Stimulated activated CD8-positive, alpha-beta memory T cell treated with anti-CD3 and anti-CD28 coated beads, Interleukin-12 subunit alpha, Interleukin-12 subunit beta, amount 100 ng/mL, for 24 hours (primary cell): ENCODE results near the gene DTNB.

ENCODE experiments used
- DNase-seq: peaks from one replicate; pipeline ENCODE4 v3.0.0-alpha.2; 2020; ENCODE audit errors: extremely low read depth

Gene DTNB

DNA sequence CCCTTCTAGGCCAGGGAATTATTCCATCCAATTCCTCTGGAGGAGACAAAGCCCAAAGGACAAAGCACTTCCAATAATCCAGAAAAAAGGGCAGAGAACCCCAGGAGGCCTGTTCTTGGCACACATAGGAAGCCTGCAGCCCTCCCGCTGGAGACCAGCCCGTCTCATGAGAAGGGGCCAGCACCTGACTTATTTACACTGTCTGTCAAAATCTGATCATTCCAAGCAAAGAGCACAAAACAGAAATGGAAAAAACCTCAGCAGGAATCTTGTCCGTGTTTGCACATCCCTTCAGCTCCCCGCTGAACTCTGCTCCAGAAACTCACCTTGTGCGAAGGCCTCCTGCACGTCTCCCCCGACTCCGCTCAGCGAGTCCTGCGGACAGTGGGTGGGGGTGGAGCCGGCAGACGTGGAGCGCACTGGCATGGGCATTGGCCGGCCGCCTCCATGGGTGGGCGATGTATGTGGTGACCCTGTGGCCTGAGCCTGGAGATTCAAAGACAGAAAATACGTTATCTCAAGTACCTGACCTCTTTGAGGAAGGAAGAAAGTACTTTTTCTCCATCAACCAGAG is 285.4 kb downstream of the DTNB start:
- no peak for DNase-seq

DNA sequence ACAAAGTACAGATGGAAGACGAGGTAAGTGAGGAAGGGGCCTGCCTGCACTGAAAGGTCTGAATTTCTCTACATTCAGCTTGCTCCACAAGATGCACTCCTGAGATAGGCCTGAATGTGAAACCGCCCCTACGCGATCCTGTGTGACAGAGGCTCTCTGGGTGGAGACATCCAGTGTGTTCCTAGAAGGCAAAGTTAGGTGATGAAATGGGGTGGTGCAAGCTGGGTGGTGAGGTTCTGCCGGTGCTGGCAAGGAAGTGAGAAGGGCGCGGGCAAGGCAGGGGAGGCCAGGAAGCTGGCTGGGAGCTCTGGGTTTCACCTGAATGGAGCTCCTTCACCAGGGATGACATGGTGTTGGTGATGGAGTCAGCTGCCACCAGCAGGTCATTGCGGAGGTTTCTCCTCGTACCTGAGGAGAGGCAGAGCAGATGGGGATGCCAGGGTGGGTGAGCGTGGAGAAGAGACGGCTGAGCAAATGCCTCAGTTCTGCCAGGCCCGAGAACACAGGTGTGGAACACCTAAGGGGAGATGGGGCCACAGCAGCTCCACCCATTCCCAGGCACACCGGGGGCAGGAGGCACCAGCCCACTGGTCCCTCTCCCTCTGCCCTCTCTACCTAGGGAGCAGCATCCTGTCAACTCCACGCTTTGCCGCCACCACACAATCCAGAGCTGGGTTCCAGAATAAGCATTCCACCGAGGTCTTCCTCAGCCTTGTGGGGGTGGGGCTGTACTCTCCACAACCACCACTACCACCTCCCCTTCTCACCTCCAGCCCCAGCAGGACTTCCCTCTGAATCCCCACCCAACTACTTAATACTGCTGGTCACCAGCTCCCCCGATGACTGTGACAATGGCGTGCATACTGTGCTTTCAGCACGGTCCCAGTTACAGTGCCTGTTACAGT is 286.2 kb downstream of the DTNB start:
- DNase-seq = no peak

DNA sequence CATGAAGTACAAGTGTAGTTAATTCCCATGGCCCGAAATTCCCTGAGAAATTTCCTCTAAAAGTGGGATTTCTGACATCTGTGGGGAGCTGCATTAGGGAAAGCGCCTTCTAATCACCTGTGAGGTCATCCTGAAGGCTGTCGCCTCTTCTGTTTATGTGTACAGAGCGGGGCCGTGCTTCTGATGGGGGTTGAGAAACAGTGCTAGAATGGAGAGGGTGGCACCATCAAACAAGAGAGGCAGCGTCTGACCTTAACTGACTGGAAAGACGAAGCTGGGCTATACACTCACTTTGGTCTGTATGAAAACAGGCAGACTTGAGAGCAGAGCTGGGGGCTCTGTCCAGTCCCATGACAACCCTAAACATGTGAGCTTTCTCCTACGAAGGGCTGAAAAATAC is 287.5 kb downstream of the DTNB start:
- DNase-seq = no peak

DNA sequence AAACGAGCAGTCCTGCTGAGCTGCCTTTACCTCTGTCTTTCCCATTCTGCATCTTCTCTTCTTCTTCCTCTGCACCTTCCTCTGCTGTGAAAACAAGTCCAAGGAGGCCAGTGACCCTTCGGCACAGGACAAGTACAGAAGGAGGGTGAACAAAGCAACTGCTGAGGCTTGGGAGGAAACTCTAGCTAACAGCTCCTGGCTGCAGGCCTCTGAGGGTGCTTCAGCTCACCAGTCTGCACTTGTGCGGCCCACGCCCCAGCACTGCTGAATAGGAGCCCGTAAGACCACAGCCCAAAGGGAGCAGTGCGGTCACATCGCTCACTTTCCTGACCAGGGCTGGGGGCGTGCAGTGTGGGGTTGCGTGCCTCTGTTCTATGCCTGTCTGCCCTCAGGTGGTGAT is 289.6 kb downstream of the DTNB start:
- no peak for DNase-seq

DNA sequence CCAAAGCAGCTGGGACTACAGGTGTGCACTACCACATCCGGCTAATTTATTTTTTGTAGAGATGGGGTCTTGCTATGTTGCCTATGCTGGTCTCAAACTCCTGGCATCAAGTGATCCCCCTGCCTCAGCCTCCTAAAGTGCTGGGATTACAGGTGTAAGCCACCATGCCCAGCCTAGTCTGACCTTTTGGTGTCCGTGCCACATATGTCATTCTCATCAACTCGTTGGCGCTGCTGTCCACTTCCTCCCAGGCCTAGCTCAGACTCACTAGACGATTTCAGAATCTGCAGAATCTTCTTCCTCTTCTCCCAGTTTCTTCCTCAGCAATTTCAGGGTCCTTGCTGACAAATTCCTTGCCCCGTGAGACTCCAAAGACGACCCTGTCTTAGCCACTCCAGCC is 291.9 kb downstream of the DTNB start:
- no peak for DNase-seq

DNA sequence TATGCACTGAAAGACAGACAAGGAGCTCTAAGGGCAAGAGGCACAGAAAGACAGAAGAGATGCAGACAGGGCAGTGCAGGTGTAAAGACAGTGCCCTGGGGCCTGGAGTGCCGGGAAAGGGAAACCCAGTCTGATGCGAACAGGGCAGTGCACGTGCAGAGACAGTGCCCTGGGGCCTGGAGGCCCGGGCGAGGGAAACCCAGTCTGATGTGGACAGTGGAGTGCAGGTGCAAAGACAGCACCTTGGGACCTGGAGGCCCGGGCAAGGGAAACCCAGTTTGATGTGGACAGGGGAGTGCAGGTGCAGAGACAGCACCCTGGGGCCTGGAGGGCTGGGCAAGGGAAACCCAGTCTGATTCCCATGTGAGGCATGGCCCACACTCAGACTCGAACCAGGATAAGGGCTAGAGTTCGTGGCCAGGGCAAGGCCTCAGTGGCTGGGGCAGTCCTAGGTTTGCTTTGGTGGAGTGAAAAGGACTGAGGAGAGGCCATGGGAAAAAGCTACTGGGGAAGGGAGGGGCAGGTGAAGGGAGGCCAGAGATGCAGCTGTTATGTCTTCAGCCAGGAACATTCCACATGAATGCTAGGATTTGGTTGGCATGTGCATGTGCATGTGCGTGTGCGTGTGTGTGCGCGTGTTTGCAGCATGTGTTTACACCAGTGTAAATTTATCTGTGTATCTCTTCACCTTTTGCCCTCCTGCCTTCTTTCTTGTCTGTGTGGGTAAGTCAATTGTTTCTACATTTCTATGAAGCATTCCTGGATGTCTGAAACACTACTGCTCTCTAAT is 292.6 kb downstream of the DTNB start:
- no peak for DNase-seq

DNA sequence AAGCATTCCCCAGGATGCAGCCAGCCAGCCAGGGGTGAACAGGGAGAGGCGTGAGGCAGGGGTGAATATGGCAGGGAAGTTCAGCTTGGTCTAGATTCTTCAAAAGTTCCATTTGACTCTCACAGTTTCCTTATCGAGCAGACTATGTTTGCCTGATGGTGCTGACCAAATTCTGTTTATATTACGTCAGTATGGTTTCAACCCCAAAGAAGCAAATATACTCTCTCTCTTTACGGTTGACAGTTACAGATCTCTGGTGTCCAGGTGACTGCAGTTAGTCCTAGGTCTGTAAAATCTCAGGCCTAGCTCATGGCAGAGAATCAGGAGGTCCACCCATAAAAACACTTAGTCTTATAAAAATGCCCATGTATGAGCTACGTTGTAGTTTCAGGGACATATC is 293.4 kb downstream of the DTNB start:
- no peak for DNase-seq

DNA sequence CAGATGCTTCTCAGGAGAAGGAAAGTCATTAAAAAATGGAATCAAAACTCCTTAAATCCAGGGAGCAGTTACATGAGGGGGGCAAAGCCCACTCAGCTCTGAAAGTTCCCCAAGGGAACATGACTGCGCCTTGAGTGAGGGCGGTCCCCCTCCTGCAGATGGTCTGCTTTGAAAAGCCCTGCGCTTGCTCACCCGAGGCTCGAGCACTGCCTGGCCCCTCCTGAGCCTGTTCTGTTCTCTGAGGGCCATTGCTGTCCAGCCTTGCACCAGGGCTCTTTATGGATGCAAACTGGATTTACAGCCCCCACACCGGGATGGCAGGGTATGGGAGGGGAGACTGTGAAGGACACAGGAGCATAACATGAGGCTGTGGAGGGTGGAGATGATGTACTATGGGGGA is 293.8 kb downstream of the DTNB start:
- no peak for DNase-seq

DNA sequence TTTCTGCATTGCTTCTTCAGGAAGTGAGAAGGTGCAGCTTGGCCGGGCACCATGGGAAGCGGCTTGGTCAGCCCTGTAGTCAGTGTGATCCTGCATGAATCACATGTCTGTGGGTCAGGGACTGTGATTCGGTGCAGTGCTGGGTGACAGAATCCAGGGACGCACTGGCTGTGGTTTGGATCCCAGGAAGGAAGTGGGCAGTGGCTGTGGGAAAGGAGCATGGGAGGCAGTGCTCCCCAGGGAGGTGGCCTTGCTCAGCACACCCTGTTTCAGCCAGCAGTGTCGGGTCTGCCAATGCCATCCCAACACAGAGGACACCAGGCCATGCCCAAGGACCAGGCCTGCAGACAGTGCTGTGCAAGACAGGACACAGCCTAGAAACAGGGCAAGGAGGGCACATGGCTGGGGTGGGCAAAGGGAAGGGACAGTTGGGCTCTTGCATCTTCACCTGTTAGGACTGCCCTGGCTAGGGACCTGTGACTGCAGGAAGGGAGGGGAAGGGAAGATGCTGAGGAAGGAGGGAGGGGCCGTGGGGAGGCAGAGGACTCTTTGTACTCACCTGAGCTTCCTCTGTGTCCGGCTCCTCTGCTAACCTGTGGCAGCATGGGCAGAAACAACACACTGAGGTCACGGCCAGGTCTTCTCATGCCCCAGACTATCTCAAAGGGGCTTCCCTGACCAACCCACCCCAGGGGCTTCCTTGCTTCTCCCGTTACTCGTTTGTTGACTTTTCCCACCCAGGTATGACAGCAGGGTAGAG is 294.5 kb downstream of the DTNB start:
- no peak for DNase-seq

DNA sequence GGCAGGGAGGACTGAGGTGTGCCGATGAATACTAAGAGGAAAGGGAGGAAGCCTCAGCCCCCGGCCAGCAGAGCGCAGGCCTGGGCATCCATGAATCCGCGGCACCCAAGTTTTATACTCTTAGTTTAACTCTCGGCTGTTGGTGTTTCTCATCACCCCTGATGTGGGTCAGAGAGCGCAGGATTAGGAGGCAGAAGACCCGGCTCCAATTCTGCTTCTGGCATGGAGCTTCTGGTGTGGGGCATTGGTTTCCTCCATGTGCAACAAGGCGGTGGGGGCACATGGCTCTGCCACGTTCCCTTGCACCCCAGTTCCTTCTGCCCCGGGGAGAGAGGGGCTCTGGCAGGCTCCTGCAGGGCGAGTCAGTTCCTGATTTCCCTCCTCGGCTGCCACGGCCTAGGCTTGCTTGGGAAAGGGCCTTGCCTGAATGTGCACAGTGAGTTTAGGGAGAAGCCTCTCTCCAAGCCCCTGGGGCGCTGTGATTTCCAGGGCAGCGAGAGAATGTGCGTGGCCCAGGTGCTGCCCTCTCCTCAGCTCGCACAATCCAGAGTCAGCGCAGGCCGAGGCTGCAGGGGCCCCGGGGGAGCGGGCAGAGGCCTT is 295.5 kb downstream of the DTNB start:
- DNase-seq = no peak

DNA sequence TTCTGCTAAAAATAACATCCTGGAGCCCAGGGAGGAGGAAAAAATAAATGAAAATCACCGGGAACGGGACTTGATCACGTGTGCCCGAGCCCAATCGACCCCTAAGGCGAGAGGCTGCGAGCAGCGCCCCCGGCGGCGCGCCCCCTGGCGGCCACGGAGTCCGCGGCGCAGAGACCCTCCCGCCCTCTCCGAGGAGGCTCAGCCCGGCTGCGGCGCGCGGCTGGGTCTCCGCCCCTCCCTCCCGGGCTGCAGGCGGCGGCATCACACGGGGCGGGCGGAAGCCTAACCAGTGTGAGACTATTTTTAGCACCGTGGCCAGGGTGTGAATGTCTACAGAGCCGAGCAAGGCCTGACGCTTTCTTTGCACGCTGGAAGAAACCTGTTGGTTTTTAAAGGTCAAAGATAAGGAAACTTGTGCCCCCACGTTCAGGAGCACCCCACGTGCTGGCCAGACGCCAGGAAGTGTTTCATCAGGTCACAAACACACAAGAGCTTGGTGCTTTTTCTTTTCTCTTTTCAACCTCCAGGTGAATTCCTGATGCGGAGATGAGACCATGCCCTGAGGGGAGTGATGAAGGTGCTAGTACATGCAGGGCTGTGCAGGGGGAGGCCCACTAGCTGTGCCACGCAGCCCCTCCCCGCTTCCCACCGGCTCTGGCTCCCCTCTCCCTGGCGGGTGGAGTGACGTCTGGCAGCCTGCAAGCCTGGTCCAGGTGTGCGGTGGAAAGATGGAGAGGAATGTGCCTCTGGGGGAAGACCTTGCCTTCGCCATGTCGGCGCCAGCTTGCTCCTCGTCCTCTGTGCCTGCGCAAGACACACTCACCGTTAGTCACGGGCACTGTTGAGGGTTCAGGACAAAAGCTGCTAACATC is 296.4 kb downstream of the DTNB start:
- peak; percentile 86 for DNase-seq

DNA sequence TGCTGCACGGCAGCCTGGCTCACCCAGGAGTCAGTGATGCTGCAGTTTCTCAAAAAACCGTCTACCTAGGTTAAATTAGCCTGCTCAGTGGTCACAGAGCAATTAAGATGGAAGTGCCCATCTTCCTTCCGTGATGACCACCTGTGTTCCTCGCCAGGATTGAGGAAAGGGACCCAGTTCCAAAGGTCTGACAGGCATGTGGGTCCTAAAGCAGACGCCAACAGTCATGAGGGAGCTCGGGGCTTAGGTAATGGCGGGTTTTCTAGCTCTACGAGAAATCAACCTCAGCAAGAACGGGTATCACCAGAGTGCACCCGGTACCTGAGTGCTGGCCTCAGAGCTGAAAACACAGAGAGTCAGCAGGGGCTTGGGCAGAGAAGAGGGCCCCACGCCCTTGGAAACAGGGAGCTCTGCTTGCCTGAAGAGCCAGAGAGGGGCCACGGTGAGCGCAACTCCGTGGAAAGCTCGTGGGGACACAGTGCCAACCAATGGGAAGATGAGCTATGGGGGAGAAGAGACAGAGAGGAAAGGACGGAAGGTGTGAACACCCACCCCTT is 297.3 kb downstream of the DTNB start:
- DNase-seq = no peak

DNA sequence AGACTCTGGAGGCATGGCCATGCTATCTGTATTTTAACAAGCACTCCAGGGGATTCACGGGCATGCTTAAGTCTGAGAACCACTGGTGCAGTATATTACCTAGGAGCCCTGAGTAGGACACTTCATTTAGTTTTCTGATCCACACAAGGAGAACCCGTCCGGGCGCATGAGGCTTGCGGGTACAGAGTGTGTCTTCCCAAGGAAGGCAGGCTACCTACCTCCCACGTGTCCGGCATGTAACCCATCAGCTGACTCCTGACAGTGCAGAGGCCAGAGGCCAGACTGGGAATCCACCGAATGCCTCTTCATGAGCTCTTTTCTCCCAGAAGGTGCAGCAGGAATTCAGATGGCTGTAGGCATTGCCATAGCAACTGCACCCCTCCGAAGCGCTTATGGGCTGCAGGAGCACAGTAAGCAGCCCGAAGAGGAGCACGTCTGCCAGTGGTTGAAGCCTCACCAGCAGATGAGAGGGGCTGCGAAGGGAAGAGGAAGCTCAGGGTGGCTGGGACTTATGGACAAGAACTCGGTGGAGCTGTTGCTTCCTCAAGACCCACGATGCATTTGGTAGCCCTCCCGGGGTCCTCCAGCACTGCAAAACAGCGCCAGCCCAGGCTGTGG is 297.9 kb downstream of the DTNB start:
- no peak for DNase-seq

DNA sequence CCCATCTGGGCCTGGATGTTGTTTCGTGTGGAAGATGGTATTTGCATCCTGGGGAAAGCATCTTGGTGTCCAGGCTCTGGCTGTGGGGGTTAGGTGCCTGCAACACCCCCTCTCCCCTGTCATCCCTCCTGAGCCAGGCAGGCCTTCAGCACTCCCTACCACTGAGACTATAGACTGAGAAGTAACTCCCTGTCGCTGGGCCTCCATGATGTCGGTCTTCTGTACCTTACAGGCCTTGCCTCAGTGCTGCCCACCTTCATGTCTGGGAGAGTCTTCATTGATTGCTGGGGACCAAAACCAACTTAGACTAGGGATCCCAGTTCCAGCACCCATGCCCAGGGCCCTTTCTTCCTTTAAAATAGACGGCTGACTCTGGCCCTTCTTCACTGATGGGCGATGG is 298.6 kb downstream of the DTNB start:
- no peak for DNase-seq

DNA sequence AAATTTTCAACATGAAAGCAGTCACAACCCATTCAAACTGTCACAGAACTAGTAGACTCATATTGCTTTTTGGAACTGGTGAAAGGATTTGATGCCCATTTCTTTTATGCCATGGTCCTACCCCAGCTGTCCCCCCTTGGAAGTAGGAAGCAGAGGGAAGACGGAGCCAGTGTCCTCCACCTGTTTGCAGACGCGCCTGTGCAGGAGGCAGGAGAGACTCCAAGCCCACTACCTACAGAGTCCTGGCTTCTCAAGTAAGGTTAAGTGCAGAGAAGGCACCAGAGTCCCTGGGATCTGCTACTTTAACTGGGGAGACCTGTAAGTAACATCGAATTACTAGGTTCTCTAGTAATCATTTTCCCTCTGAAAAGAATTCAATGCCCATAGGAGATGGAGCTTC is 299.0 kb downstream of the DTNB start:
- no peak for DNase-seq

DNA sequence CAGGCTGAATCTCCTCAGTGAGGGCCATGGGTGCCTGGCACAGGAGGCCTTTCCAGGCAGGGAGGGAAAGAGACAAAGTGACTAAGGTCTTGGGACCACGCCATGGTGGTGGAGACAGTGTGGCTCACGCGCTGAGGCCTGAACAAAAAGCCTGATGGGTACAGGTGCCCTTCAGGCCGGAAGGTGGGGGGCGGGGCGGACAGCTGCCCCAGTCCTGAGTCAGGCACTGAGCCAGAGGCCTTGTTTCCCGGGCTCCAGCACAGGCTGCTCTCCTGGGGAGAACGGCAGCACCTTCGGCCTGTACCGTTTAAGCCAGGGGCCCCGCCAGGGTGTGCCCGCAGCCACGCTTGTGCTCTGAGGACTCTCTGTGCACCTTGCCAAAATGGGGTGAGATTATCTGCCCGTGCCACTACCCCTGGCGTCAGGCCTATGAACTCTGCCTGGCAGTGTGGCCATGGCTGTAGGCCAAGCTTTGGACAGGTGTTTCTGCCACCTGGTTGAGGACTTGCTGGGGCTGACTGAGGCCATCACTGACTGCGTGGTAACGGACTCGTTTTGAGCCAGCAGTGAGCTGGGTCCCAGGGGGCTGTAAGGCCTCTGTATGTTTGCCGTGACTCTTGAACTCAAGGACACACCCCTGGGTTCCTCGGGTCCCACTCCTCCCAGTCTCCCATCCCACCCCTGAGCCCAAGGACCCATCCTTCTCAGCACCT is 300.0 kb downstream of the DTNB start:
- no peak for DNase-seq

DNA sequence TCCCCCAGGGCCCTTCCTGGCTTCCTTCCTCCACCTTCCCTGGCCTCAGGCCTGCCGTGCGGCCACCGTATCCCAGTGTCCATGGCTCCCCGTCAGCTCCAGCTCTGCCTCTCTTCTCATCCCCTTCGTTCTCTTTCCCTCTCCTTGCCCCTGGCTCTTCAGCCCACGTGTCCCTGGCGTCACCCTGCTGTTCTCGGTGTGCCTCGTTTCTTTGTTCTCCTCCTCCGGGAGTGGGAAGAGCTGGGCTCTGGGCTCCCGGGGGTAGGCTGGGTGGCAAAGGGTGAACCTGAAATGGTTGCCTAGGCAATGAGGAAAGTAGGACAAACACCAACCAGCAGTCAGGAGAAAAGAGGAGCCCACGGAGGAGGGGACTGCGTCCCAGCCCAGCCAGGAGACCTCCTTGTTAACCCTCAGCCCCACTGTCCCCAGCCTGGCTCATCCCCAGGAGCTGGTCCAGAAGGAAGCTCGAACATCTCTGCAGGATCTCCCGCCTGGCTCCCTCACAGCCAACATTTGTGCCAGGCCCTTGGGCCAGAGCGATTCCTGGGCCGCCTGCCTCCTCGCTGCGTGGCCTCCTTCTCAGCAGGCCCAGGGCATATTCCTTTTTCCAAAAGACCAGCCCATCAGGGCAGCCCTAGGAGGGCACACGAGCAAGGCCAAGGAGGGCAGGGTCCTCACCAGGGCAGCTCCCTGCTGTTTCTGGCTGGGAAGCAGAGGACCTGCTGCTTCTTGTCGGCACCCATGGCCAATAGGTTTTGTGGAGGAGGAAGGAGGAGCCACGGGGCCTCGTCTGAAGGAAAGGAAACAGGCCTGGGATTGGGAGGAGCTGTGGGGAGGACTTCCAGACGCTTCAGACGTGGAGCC is 300.7 kb downstream of the DTNB start:
- DNase-seq = no peak
